ENCODE data around the gene SLC25A21. TPM values are rescaled to one million over a fixed set of nuclear protein-coding genes. Genes with fewer than 3 reads are reported as not detected.

The SLC25A21 gene
- total and polyA plus RNA-seq, 5 donors, result 0.84 to 1.9 (median 1.3) TPM

DNA sequence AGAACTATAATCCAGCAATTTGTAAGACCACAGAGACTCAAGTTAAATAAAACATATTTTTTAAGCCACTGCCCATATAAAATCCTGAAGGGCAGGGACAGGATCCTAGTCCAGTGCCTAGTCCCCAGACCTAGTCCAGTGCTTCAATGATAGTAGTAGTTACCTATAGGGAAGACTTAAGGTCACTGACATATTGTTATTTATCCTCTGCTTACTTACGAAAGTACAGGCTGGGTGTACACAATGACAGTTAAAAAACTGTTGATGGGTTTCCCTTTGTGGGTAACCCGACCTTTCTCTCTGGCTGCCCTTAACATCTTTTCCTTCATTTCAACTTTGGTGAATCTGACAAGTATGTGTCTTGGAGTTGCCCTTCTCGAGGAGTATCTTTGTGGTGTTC is 192.5 kb downstream of the SLC25A21 start:
- H3K4me1 ChIP-seq (ENCODE audit: control insufficient read depth, insufficient read depth, low read length), result no peaks in the 10 kb centered on the region
- H3K27me3 ChIP-seq (ENCODE audit: control insufficient read depth, insufficient read depth), result no peaks in the 10 kb centered on the region
- no peaks in the 10 kb centered on the region for H3K9me3 ChIP-seq (ENCODE audit: control insufficient read depth, low read length)
- no peak overlapping the region for H3K4me3 ChIP-seq (ENCODE audit: low read length)
- 60% methylated on average over 3 of the region's 3 CpGs for WGBS
- ATAC-seq, result no peak
- no peak overlapping the region for H3K27ac ChIP-seq (ENCODE audit: low read length)
- intact Hi-C loops (cut with DNase I), result no loop called here
- no peak for DNase-seq

- DNase-seq (no peak), ATAC-seq (no peak)
- Histone ChIP-seq H3K9me3 (ENCODE audit: control insufficient read depth, low read length) (no peaks in the 10 kb centered on the region), H3K27me3 (ENCODE audit: control insufficient read depth, insufficient read depth) (no peaks in the 10 kb centered on the region), H3K27ac (ENCODE audit: low read length) (no peak overlapping the region), H3K4me3 (ENCODE audit: low read length) (no peak overlapping the region), H3K4me1 (ENCODE audit: control insufficient read depth, insufficient read depth, low read length) (no peaks in the 10 kb centered on the region)
- 76% methylated on average over 5 of the region's 5 CpGs for WGBS
- intact Hi-C loops (cut with DNase I), result no loop called here
These were observed 195.8 kb downstream of the SLC25A21 start for GRCh38 chr14:36976571-36977023.

GRCh38 chr14:36975834-36976233 is 196.6 kb downstream of the SLC25A21 start:
- 79% methylated on average over 3 of the region's 3 CpGs for WGBS
- intact Hi-C loops (cut with DNase I), result no loop called here
- no peak overlapping the region for H3K27ac ChIP-seq (ENCODE audit: low read length)
- H3K9me3 ChIP-seq (ENCODE audit: control insufficient read depth, low read length), result no peaks in the 10 kb centered on the region
- no peak overlapping the region for H3K4me3 ChIP-seq (ENCODE audit: low read length)
- no peaks in the 10 kb centered on the region for H3K4me1 ChIP-seq (ENCODE audit: control insufficient read depth, insufficient read depth, low read length)
- ATAC-seq (no peak), DNase-seq (no peak)
- H3K27me3 ChIP-seq (ENCODE audit: control insufficient read depth, insufficient read depth), result no peaks in the 10 kb centered on the region

DNA sequence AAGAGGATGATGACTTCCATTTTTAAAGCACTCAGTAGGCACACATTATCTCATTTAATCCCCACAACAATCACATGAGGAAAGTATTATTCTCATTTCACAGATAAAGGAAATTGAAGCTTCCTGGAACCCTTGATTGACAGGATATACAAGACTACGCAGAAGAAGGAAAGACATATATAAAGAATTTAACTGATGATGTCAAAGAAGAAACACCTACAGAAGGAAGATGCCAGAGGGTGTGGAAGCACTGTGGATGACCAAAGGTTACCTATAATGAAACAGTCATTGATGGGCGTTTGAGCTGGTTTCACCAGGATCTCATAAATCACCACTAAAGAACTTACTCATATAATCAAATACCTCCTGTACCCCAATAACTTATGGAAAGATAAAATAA is 197.4 kb downstream of the SLC25A21 start:
- no peaks in the 10 kb centered on the region for H3K9me3 ChIP-seq (ENCODE audit: control insufficient read depth, low read length)
- WGBS, result 79% methylated on average over 2 of the region's 2 CpGs
- ATAC-seq (no peak), DNase-seq (no peak)
- no peak overlapping the region for H3K4me3 ChIP-seq (ENCODE audit: low read length)
- intact Hi-C loops (cut with DNase I), result no loop called here
- H3K4me1 ChIP-seq (ENCODE audit: control insufficient read depth, insufficient read depth, low read length), result no peaks in the 10 kb centered on the region
- H3K27ac ChIP-seq (ENCODE audit: low read length), result no peak overlapping the region
- H3K27me3 ChIP-seq (ENCODE audit: control insufficient read depth, insufficient read depth), result no peaks in the 10 kb centered on the region

GRCh38 chr14:36973806-36974442 is 198.5 kb downstream of the SLC25A21 start:
- 43% methylated on average over 1 of the region's 1 CpG for WGBS
- intact Hi-C loops (cut with DNase I), result no loop called here
- no peak for DNase-seq
- H3K27ac ChIP-seq (ENCODE audit: low read length), result no peak overlapping the region
- no peaks in the 10 kb centered on the region for H3K9me3 ChIP-seq (ENCODE audit: control insufficient read depth, low read length)
- no peaks in the 10 kb centered on the region for H3K4me1 ChIP-seq (ENCODE audit: control insufficient read depth, insufficient read depth, low read length)
- ATAC-seq, result no peak
- H3K4me3 ChIP-seq (ENCODE audit: low read length), result no peak overlapping the region
- H3K27me3 ChIP-seq (ENCODE audit: control insufficient read depth, insufficient read depth), result no peaks in the 10 kb centered on the region

DNA sequence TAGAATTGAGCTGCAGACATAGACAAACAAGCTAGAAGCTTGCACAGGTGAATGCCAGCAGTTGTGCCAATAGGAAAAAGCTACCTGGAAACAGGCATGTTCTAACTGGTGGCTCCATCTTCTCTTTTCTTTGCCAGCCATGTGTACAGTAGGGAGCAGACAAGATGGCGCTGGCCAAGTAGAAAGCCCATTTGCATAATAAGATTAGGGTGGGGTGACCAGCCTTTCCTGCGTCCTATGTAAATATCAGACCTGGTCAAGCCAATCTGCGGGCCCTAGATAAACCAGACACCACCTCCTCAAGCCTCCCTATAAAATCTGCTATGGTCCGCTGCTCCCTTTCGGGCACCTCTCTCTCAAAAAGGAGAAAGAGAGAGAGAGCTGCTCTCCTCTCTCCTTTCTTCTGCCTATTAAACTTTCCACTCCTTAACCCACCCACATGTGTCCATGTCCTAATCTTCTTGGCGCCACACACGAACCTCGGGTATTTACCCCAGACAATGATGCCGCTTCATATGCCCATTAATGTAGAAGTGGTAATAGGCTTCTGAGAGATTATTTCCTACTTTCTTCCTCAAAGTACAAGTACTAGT is 201.0 kb downstream of the SLC25A21 start:
- H3K27me3 ChIP-seq (ENCODE audit: control insufficient read depth, insufficient read depth), result no peaks in the 10 kb centered on the region
- no peaks in the 10 kb centered on the region for H3K4me1 ChIP-seq (ENCODE audit: control insufficient read depth, insufficient read depth, low read length)
- H3K27ac ChIP-seq (ENCODE audit: low read length), result no peak overlapping the region
- DNase-seq, result no peak
- no peak overlapping the region for H3K4me3 ChIP-seq (ENCODE audit: low read length)
- H3K9me3 ChIP-seq (ENCODE audit: control insufficient read depth, low read length), result no peaks in the 10 kb centered on the region
- 90% methylated on average over 9 of the region's 9 CpGs for WGBS
- ATAC-seq, result no peak
- intact Hi-C loops (cut with DNase I), result no loop called here

DNA sequence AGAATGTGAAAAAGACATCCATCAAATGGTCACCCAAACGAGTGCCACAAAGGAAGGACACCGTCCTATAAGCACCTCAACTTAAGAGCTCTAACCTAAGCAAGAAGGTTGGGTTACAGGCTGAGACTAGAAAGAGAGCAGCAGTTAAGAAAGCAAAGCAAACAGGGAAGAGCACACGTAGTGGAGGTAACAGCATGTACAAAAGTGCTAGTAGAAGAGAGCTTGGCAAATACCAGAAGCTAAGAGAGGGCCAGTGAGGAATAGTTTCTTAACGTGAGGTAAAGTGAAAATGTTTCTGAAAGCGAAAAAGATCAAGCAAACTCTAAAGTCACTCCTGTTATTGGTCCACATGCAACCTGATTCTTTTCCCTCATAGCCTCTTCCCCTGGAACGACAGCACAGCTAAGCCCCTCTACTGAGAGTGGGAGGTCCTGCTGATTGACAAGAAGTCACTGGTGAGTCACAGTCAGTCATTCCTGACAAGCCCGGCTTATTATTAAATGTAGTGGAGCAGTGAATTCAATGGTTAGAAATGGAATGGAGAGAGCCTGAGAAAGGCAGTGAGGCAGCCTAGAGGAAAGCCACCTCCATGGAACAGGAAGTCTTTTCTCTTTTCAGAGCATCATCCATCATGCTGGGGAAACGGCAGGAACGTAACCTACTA is 204.4 kb downstream of the SLC25A21 start:
- no peaks in the 10 kb centered on the region for H3K4me1 ChIP-seq (ENCODE audit: control insufficient read depth, insufficient read depth, low read length)
- intact Hi-C loops (cut with DNase I), result no loop called here
- ATAC-seq (no peak), DNase-seq (no peak)
- WGBS, result 58% methylated on average over 9 of the region's 9 CpGs
- no peaks in the 10 kb centered on the region for H3K27me3 ChIP-seq (ENCODE audit: control insufficient read depth, insufficient read depth)
- no peak overlapping the region for H3K27ac ChIP-seq (ENCODE audit: low read length)
- no peak overlapping the region for H3K4me3 ChIP-seq (ENCODE audit: low read length)
- no peaks in the 10 kb centered on the region for H3K9me3 ChIP-seq (ENCODE audit: control insufficient read depth, low read length)

- Histone ChIP-seq H3K27me3 (ENCODE audit: control insufficient read depth, insufficient read depth) (no peaks in the 10 kb centered on the region), H3K9me3 (ENCODE audit: control insufficient read depth, low read length) (no peaks in the 10 kb centered on the region), H3K27ac (ENCODE audit: low read length) (no peak overlapping the region), H3K4me1 (ENCODE audit: control insufficient read depth, insufficient read depth, low read length) (no peaks in the 10 kb centered on the region), H3K4me3 (ENCODE audit: low read length) (no peak overlapping the region)
- 88% methylated on average over 7 of the region's 7 CpGs for WGBS
- intact Hi-C loops (cut with DNase I), result no loop called here
- no peak for ATAC-seq
- no peak for DNase-seq
These were observed 216.4 kb downstream of the SLC25A21 start for GRCh38 chr14:36955967-36956366.

GRCh38 chr14:36955376-36955775 is 217.0 kb downstream of the SLC25A21 start:
- H3K9me3 ChIP-seq (ENCODE audit: control insufficient read depth, low read length), result no peaks in the 10 kb centered on the region
- no peak overlapping the region for H3K4me3 ChIP-seq (ENCODE audit: low read length)
- no peak overlapping the region for H3K27ac ChIP-seq (ENCODE audit: low read length)
- intact Hi-C loops (cut with DNase I), result no loop called here
- ATAC-seq, result no peak
- peaks cover 1% of the 10 kb centered on the region for H3K27me3 ChIP-seq (ENCODE audit: control insufficient read depth, insufficient read depth)
- no peak for DNase-seq
- H3K4me1 ChIP-seq (ENCODE audit: control insufficient read depth, insufficient read depth, low read length), result no peaks in the 10 kb centered on the region

- Histone ChIP-seq H3K4me1 (ENCODE audit: control insufficient read depth, insufficient read depth, low read length) (no peaks in the 10 kb centered on the region), H3K27me3 (ENCODE audit: control insufficient read depth, insufficient read depth) (peaks cover 2% of the 10 kb centered on the region), H3K9me3 (ENCODE audit: control insufficient read depth, low read length) (no peaks in the 10 kb centered on the region), H3K27ac (ENCODE audit: low read length) (no peak overlapping the region), H3K4me3 (ENCODE audit: low read length) (no peak overlapping the region)
- ATAC-seq (no peak), DNase-seq (no peak)
- WGBS, result 81% methylated on average over 3 of the region's 3 CpGs
- intact Hi-C loops (cut with DNase I), result no loop called here
These were observed 219.7 kb downstream of the SLC25A21 start for GRCh38 chr14:36952689-36953088.

DNA sequence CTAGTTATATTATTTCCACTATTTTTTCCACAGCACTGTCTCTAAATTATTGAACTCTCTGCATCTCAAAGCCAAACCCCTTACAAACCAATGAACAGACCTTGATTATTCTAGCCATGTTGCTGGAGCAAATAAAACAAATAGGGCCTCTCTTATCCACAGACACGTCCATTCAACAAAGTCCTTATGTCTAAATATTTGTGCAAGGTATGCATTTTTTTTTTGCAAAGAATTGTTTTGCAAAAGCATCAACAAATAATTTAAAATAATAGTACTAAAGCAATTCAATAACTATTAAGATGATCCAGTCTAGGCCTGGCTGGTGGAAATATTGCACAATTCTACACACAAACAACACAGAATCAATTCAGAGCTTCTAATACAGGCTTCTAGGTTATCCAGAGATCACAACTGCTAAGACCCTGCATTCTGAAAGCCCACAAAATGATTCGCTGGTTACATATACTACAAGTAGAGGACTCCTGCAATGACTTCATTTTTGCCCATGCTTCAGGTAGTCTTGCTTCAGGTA is 221.0 kb downstream of the SLC25A21 start:
- Histone ChIP-seq H3K27ac (ENCODE audit: low read length) (no peak overlapping the region), H3K27me3 (ENCODE audit: control insufficient read depth, insufficient read depth) (peaks cover 2% of the 10 kb centered on the region), H3K4me1 (ENCODE audit: control insufficient read depth, insufficient read depth, low read length) (no peaks in the 10 kb centered on the region), H3K9me3 (ENCODE audit: control insufficient read depth, low read length) (no peaks in the 10 kb centered on the region), H3K4me3 (ENCODE audit: low read length) (no peak overlapping the region)
- ATAC-seq, result no peak
- DNase-seq, result no peak
- intact Hi-C loops (cut with DNase I), result no loop called here
- 73% methylated on average over 2 of the region's 2 CpGs for WGBS

Measured in right cardiac atrium (tissue), 5 donors.